ENCODE results near the gene MTUS2.

MTUS2 gene

DNA sequence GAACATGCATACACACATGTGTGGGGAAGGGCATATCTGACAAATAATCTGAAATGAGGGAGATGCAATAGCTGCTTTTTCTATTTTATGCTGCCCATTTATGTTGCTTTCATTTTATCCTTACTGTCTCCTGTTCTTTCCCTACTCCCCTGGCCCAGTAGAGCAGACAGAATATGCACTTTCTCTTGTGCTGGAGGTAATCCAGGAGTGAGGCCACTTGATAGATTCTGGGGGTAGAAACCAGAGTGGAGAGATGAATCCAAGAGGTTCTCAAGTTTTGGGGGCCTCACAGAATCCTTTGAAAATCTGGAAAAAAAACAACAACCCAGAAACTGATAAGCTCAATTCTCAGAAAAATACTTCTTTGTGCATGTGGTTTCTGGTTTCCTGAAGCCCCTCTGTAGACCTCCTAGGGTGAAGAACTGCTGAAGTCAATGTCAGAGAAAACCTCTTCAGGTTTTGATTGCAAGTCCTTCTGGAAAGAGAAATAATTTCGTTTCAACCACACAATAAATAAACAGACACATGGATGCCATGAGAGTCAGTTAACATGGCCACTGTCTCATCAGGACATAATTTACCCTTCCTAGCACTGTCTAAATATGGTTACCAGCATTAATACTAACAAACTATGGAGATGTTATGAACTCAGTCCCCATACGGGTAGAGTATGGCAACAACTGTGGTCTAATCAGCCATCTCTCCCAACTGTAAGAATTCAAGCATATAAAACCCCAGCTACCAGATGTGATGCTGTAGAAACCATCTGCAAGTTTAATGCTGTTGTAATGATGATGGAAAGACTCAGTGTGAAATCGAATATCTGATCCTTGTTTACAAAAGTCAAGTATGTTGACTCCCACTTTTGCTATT, 419.8 kb downstream of the MTUS2 start:
- DNase-seq (ENCODE audit: low spot score) = no peak

DNA sequence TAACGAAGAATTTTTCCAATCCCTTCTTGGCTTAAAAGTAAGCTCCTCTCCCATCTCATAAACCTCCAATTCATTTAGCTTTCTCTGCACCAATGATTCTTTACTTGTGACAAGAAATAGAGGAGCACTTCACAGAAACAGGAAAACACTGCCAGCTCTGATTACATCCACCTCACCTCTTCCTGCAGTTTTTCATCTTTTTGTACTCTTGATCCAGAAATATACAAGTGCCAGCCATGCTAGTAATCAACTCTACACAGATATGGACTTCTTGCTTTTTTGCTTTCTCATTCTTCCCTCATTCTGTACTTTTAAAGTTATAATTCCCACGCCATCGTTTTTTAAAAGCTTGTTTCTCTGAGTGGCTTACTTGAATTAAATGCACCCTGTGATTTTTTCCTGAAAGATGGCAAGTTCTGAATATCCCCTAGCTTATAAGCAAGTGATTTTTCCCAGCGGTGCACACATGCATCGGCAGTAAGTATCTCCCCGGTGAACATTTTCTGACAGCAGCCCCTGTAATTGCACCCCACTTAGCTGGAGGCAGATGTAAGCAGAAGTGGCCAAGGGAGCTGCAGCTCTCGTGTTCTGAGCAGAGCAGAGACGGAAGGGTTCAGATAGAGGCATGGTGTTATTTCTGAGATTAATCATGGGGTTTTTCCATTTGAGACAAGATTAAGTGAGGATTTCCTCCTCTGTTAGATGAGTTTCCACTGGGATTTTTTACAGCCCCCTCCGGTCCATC, 434.7 kb downstream of the MTUS2 start:
- DNase-seq (ENCODE audit: low spot score) = no peak

DNA sequence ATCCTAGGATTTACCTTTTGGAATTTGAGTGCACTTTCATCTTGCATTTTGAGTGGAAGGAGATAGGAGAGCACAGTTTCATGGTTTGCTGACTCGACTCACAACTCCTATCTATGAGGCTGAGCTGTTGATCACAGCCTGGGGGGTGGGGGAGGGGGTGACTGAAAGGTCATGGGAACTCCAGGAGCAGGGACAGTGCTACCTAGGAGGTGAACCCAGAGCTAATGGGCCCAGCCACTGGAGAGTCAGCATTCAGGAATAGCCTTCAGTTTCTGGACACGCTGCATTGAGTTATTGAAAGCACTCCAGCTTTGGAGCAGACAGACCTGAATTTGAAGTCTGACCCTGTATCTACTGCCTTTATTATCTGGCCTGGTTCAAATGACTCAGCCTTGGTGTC, 435.4 kb downstream of the MTUS2 start:
- no peak for DNase-seq (ENCODE audit: low spot score)

DNA sequence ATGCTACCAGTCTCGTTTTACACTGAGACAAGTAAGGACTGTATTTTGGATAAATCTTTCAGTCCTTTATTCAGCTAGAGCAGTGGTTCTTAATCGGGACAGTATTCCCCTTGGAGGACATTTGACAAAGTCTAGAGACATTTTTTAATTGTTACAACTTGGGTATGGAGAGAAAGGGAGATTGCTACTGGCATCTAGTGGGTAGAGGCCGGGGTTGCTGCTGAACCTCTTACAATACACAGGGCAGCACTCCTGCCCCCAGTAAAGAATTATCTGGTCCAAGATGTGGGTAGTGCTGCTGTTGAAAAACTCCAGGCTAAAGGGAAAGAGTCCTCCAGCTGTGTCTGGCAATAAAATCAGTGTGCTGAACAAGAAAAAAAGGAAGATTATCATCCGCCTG, 440.5 kb downstream of the MTUS2 start:
- DNase-seq (ENCODE audit: low spot score) = no peak

DNA sequence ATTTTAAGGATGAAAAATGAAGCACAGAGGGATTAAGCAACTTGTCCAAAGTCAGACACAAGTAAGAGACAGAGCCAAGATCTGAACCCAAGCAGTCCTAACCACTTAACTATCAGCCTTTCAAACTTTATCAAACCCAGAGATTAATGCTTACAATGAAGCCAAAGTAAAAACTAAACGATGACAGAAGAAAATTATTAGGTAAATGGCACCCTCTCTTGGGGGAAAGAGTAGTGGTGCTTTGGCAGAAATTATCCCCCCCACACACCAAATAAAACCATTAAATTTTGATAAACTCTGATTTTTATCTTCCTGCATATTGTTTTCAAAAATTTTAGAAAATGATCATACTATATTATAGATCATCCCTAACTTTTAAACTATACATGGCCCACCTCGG, 446.1 kb downstream of the MTUS2 start:
- DNase-seq (ENCODE audit: low spot score) = no peak

DNA sequence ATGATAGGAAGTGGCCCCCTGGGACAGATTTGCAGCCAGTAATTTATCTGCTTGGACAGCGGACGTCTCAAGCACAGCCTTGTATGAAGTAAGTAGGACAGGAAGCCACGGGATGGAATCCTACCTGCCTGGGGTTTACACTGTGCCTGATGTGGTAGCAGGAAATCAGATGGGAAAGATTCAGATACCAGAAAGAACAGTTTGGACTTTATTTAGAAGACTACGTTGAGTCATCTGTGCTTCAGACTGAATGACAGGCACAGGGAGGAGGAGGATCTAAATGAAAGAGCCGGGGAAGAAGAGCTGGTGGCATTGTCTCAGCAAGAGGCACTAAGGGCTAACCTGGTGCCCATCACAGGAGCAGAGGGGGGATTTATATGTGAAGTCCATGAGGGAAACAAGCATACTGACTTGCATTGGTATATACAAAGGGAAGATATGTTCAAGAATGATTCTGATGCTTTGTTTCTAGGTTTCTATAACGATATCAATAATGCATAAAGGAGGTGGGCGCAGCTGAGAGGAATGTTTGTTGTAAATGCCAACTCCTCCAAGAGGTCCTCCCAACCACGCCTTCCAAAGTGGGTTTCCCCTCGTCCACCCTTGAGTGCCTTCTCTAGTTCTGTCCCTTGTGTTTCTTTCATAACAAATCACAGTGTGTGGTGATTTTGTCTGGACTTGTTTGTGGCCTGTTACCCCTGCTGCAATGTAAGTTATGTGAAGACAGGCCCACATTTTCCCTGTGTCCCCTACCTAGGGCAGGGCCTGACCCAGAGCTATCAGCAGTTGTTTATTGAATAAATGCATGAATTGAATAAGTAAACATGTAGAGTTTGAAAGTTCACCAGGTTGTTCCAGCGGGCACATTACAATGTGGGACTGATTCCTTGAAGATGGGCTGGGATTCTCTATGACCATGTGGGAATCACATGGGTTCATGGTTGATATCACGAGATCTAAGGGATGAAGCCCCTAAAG, 446.9 kb downstream of the MTUS2 start:
- peak; percentile 31 for DNase-seq (ENCODE audit: low spot score)

DNA sequence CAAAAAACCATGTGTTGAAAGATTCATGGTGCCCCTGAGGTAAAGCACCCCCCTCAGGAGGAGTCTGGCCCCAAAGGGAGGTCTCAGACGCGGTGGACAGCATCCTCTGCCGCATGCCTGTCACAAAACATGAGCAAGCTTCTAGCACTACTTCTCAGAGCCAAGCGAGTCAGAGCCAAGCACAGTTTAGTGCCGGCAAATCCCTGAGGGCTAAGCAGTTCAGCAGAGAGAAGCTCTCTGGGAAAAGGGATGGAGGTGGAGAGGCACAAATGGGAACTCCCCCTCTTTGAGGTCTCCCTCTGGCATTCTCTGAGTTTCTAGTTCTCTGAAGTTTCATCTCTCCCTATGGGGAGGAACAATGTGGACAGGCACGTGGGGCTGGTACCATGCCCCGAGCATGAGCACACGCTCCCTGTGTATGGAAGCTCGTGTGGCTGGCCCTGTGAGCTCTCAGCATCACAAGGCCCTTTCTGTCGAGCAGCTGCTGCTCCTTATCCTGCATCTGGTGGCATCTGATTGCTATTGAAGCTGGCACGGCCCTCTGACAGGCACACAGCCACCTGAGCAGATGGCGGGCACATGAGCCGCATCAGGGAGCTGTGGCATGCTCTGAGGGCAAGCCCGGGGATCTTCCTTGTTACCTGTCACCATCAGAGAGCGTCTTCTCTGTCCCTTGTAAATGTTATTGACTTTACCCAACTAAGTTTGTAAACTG, 450.3 kb downstream of the MTUS2 start:
- no peak for DNase-seq (ENCODE audit: low spot score)

DNA sequence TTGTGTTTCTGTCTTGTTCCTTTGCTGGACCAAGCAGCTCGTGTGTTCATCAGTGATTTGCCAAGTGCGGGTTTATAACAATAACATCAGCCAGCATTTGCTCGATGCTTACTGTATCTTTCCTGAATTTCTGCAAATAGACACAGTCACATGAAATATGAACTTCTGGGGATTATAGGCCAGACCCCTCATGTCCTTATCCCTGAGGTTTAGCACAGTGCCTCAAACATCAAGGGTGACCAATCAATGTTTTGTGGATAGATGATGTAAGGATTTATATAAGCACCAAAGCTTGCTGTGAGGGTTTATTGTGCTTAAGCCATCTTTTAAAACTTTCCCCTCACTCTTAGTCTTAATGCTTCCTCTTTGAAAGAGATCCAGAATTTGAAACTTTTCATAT, 451.5 kb downstream of the MTUS2 start:
- DNase-seq (ENCODE audit: low spot score) = no peak

DNA sequence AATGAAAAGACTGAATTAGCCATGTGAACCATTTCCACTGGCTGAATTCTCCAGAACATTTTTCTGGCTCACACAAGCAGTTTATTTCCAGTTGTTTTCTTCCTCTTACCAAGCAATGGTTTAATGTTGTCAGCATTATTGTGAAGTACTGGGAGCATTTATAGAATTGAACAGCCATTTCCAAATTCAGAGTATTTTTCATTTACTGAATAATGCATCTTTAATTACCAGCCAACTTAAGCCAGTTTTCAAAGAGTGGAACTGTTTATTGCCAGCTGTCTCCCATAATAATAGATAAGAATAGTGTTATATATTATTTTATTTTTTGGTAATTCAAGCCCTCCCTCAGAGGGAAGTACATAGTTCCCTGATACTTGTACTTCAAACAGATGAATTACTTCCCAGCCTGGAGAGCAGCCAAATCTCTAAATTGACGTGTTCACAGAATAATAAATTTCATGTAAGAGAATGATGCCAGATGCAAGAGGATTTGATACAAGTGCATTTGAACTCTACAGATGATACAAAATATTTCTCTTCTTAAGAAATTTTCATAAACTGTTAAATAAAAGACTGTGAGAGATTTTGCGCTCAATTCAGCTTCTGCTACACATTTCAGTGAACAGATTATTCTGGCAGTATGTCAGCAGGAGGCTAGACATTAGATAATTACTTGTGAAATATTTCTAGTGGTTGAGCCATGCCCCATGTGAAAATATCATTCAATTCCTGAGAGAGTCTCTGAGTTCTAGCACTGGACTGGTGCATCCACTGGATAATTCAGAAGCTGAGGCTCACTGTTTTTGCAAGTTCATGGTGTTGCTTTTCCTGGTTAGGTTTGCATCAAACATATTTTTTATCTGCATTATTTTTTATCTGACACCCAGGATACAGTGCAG, 459.5 kb downstream of the MTUS2 start:
- DNase-seq (ENCODE audit: low spot score) = no peak

DNA sequence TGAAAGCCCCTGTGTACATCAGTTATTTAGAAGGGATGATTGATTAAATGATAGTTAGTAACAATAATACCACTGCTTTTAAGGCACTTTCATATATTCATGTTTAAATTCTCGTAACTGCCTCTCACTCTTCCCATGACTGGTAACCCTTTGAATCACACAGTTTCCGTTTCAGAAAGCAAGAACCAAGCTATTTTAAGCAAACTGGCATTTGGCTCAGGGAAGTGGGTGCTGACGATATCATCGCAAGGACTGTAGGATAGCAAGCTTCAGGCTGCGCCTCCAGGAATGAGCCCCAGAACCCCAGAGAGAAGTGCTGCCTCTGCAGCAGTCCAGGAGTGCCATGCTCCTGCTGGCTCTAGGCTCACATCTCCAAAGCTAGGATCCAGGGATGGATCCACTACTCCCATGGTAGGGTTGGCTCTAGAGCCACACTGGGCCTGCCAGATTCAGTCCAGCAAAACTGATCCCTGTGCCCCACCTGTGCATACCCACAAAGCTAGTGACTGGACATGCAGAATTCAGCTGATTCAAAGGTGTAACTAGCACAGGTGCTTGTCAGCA, 461.9 kb downstream of the MTUS2 start:
- DNase-seq (ENCODE audit: low spot score) = no peak

DNA sequence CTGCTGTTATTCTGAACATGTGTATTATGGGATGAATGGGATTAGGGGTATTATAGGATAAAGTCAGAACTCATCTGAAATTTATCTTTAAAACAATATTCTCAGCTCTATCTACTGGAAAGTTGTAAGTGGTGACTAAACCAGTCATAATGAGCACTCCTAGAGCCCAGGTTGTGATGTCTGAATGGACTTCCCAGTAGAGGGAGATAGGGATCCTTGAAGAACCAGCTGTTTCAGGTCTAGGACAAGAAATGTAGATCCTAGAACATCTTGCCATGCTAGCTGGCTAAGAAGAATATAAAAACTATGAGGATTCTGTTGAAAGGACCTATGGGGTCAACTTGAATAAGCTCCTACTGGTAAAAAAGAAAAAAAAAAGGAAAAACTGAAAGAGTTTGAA, 464.6 kb downstream of the MTUS2 start:
- no peak for DNase-seq (ENCODE audit: low spot score)

DNA sequence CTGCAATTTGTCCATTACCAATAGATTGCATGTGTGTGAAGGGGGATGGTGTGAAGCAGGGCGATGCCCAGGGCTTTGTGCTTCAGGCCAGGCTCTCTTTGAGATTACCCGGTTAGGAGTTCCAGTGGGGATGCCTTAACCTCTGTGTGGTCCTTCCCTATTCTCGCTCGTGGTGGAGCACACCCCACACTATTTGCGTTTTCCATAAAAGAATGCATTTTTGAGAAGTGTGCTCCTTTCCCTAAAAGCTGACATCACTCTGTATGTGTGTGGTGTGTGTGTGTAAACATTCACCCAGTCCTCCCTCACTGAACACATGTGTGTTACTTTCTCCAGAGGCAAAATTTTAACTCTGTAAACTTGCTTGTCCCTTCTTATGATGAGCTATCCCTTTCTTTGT, 467.1 kb downstream of the MTUS2 start:
- no peak for DNase-seq (ENCODE audit: low spot score)

DNA sequence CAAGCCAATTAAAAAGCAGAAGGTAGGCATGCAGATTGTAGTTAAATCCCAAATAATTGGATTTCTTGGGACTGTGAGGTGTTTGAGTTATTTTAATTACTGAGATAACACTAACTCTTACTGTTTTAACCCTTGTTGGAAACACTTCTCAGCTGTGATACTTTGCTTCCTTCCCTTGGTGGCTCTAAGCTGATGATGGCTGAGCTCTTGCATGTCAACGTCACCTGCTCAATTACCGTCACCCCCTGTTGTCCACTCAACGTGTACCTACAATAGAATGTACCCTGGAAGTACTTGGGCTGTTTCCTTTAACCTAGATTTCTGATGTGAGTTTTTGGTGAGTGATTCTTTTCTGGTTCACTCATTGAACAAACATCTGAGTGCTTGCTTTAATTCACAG, 471.9 kb downstream of the MTUS2 start:
- no peak for DNase-seq (ENCODE audit: low spot score)

DNA sequence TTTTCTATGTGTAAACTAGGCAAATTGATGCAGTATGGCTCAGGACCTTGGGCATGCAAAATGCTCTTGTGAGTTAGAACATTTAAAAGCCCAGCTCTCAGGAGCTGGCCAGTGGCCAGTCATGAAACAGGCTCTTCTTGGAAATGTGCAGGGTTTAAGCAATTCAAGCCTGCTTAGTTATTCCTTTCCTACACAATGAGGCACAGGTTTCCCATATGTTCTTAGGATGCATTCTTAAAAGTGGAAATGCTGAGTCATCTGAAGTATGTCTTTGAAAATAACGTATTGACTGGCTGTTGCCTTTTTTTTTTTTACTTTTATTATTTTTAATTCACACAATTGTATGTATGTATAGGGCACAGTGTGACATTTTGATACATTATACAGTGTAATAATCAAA, 474.7 kb downstream of the MTUS2 start:
- DNase-seq (ENCODE audit: low spot score) = no peak

DNA sequence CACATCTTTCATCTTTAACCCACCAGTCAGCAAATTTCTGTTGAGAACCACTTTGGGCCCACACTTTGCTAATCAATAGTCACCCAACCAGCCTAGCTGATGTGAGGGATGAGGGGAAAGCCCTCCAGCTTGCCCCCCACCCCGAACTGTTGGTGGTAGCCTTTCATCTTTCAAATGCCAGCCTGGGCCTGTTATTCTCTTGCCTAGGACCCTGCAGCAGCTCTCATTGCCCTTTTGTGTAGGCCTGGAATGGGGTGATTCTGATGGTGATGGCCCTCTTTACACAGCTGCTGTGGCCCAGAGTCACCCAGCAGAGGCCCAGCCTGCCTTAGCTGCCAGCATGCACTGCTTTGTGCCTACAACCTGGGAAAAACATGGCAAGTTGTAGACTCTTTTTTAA, 480.9 kb downstream of the MTUS2 start:
- no peak for DNase-seq (ENCODE audit: low spot score)

DNA sequence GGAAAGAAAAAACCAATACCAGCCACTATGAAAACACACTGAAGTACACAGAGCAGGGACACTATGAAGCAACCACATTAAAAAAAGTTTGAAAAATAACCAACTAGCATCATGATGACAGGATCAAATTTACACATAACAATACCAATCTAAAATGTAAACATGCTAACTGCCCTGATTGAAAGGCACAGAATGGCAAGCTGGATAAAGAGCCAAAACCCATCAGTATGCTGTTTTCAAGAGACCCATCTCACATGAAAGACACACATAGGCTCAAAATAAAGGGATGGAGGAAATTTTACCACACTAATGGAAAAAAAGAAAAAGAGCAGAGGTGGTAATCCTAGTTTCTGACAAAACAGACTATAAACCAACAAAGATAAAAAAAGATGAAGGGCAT, 484.0 kb downstream of the MTUS2 start:
- DNase-seq (ENCODE audit: low spot score) = no peak

DNA sequence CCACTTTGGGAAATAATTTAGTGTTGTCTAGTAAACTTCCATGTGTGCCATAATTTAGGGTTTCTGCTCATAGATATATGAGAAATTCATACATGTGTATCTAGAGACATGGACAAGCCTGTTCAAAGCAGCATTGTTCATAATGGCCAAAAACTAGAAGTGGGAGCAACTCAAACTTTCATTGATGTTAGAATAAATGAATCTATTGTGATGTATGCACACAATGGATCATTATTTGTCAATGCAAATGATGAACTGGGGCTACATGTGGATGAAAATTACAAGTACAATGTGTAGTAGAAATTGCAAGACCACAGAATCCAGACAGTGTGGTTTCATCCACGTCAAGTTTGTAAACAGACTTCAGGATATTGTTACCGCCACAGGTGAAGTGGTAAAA, 490.7 kb downstream of the MTUS2 start:
- peak; percentile 70 for DNase-seq (ENCODE audit: low spot score)

DNA sequence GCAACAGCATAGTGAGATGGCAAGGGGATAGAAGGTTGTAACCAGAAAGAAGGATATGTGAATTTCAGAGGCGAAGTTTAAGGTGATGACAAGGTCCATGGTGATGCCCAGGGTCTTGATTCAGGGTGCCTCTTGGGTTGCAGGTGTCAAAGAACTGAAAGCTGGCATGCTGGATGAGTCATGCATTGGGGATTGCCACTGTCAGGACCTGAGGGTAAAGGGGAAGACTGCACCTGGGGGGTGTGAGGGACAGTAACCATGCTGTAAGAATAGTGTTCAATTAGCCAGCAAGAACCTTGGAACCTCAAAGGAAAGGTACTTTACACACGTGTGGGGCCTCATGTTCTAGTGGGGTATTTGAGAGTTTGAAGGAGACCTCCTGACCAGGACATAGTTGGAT, 495.7 kb downstream of the MTUS2 start:
- no peak for DNase-seq (ENCODE audit: low spot score)

DNA sequence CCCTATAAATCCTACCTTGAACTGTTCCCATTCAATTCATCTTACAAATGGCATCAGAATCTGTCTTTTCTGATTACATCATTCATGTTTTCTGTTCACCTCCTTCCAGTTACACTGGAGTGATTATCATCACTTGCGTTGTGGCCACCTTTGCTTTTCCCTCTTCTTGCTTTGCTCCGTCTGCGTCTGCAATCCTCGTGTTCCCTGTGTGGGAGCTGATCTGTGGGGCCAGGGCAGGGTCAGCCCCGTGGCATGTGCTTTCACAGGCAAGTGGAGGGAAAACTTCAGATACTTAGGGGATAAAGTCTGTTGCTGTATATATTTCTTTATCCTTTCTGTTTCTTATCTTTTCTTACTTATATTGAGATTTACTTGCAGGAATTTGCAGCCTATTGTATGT, 497.7 kb downstream of the MTUS2 start:
- DNase-seq (ENCODE audit: low spot score) = no peak

DNA sequence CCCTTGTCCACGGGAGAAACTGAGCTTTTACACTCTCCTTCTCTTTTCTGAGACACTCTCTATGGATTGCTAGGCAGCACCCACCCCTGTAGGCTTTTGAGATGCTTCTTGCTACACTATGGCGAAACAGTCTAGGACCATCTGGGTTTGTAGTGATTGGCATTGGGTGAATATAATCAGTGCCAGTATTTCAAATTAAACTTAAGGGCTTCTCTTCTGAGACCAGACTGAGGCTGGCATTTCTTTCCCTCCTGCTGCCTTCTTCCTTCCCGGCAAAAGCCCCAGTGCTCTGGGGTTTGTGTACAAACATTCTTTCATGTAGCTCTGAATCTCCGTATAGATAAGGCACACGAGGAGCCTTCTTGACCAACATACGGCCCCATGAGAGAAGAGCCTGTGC, 498.6 kb downstream of the MTUS2 start:
- no peak for DNase-seq (ENCODE audit: low spot score)
